Measurements from ENCODE around the gene MAPKAPK2.
"Not testable (repeated sequence)": the region's sequence is repeated elsewhere in the genome, so short reads cannot be mapped to it uniquely, and the experiment has no call there.

The MAPKAPK2 gene

GRCh38 chr1:206768472-206769303 lies 84.0 kb downstream of the MAPKAPK2 start:
- peaks cover 3% of the 10 kb centered on the region for H3K27me3 ChIP-seq (ENCODE audit: control insufficient read depth, insufficient read depth, low read length)
- H3K4me3 ChIP-seq (ENCODE audit: low read length) = no peak overlapping the region
- H3K9ac ChIP-seq (ENCODE audit: low read length) = no peak overlapping the region
- no peaks in the 10 kb centered on the region for H3K9me3 ChIP-seq (ENCODE audit: control insufficient read depth, low read length)
- no peaks in the 10 kb centered on the region for H3K36me3 ChIP-seq (ENCODE audit: control insufficient read depth, insufficient read depth, low read length)
- peaks cover 3% of the 10 kb centered on the region for H3K4me1 ChIP-seq (ENCODE audit: control insufficient read depth, insufficient read depth, low read length)

GRCh38 chr1:206769304-206769731 lies 84.6 kb downstream of the MAPKAPK2 start:
- Histone ChIP-seq H3K9ac (ENCODE audit: low read length) (no peak overlapping the region), H3K36me3 (ENCODE audit: control insufficient read depth, insufficient read depth, low read length) (no peaks in the 10 kb centered on the region), H3K27me3 (ENCODE audit: control insufficient read depth, insufficient read depth, low read length) (peaks cover 10% of the 10 kb centered on the region), H3K4me3 (ENCODE audit: low read length) (no peak overlapping the region), H3K9me3 (ENCODE audit: control insufficient read depth, low read length) (no peaks in the 10 kb centered on the region), H3K4me1 (ENCODE audit: control insufficient read depth, insufficient read depth, low read length) (peaks cover 3% of the 10 kb centered on the region)

DNA sequence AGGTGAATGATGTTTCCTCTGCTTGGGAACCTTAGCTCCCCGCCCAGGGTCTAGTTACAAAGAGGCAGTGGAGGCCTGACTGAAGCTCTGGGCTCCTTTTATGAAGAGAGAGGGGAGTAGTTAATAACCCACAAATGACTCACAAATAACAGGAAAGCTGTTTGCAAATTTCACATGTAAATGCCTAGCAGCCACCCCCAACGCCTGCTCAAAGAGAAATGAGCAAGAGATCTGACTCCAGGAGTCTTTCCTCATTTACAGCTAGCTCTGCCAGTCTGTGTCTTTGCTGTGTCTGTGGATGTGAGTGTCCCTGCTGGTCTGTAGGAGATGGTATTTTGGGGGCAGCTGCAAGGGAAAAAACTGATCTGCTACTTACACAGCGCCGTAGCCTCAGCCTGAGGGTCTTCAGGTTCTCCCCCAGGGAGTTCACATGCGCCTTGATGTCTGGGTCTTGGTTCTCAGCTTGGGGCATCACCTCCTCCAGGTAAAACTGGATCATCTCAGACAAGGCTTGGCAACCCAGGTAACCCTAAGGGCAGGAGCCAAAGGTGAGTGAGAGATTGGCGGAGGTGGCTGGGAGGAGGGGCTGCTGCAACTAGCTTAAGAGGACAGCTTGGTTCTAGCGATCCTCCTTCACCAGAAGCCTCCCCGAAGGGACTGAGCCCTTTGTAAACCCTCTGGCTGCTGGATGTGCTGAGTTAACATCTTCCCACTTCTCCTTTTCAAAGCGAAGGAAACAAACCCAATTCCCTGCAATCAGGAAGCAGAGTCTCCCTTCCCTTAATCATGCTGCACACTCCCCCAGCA lies 86.0 kb downstream of the MAPKAPK2 start, which contains the start of gene IL19:
Gene IL19, plus strand, starts transcription at position 243 of the 807 bp plus-strand sequence. CDS start 65,890 bp downstream, outside the sequence.
- Histone ChIP-seq H3K9ac (ENCODE audit: low read length) (no peak within 1 kb of the TSS), H3K27me3 (ENCODE audit: control insufficient read depth, insufficient read depth, low read length) (peaks cover 20% of the 10 kb centered on the region), H3K36me3 (ENCODE audit: control insufficient read depth, insufficient read depth, low read length) (no peaks in the 10 kb centered on the region), H3K4me1 (ENCODE audit: control insufficient read depth, insufficient read depth, low read length) (peaks cover 3% of the 10 kb centered on the region), H3K4me3 (ENCODE audit: low read length) (no peak within 1 kb of the TSS), H3K9me3 (ENCODE audit: control insufficient read depth, low read length) (no peaks in the 10 kb centered on the region)

DNA sequence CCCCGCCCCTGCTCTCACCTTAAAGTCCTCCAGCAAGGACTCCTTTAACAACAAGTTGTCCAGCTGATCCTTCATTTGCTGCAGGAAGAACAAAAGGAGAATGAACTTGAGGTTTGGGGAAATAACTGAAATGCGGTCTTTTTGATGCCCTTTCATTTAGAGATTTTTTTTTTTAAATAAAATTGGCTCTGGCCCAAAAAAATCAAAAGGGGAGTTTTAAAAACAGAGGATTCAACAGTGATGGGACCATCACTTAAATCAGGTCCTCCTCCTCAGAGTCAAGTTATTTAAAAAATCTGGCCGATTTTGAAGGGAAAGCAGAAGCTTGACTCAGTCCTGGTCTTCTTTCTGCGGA lies 86.6 kb downstream of the MAPKAPK2 start:
- Histone ChIP-seq H3K4me3 (ENCODE audit: low read length) (no peak overlapping the region), H3K36me3 (ENCODE audit: control insufficient read depth, insufficient read depth, low read length) (no peaks in the 10 kb centered on the region), H3K27me3 (ENCODE audit: control insufficient read depth, insufficient read depth, low read length) (peaks cover 20% of the 10 kb centered on the region), H3K4me1 (ENCODE audit: control insufficient read depth, insufficient read depth, low read length) (peaks cover 3% of the 10 kb centered on the region), H3K9me3 (ENCODE audit: control insufficient read depth, low read length) (no peaks in the 10 kb centered on the region), H3K9ac (ENCODE audit: low read length) (no peak overlapping the region)

GRCh38 chr1:206772243-206772937 lies 87.7 kb downstream of the MAPKAPK2 start, which contains the start of gene IL10:
Gene IL10 (minus strand): TSS chr1:206772494. CDS start chr1:206772435, 59 bp downstream.
- Histone ChIP-seq H3K36me3 (ENCODE audit: control insufficient read depth, insufficient read depth, low read length) (no peaks in the 10 kb centered on the region), H3K9ac (ENCODE audit: low read length) (no peak within 1 kb of the TSS), H3K4me3 (ENCODE audit: low read length) (no peak within 1 kb of the TSS), H3K27me3 (ENCODE audit: control insufficient read depth, insufficient read depth, low read length) (peaks cover 20% of the 10 kb centered on the region), H3K9me3 (ENCODE audit: control insufficient read depth, low read length) (no peaks in the 10 kb centered on the region), H3K4me1 (ENCODE audit: control insufficient read depth, insufficient read depth, low read length) (no peaks in the 10 kb centered on the region)

DNA sequence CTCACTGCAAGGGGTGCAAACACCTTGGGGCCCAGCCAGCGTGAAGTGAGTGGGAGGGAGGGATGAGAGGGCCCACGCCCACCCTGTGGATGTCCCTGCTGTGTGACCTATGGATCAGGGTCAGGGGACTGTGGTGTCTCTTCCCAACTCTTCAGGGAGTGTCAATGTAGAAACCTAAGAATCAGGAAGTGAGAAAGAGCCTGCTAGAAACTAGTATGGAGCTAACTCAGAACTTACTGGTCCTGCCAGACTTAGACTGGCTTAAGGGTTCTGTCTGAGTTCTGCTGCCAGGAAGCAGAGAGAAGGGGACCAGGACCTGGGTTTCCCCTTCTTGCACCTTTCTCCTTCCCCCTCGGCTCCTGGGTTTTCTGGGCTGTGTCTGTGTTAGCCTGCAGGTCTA lies 89.4 kb downstream of the MAPKAPK2 start:
- no peaks in the 10 kb centered on the region for H3K36me3 ChIP-seq (ENCODE audit: control insufficient read depth, insufficient read depth, low read length)
- no peaks in the 10 kb centered on the region for H3K4me1 ChIP-seq (ENCODE audit: control insufficient read depth, insufficient read depth, low read length)
- H3K4me3 ChIP-seq (ENCODE audit: low read length) = no peak overlapping the region
- H3K9me3 ChIP-seq (ENCODE audit: control insufficient read depth, low read length) = no peaks in the 10 kb centered on the region
- no peak overlapping the region for H3K9ac ChIP-seq (ENCODE audit: low read length)
- H3K27me3 ChIP-seq (ENCODE audit: control insufficient read depth, insufficient read depth, low read length) = peaks cover 23% of the 10 kb centered on the region

DNA sequence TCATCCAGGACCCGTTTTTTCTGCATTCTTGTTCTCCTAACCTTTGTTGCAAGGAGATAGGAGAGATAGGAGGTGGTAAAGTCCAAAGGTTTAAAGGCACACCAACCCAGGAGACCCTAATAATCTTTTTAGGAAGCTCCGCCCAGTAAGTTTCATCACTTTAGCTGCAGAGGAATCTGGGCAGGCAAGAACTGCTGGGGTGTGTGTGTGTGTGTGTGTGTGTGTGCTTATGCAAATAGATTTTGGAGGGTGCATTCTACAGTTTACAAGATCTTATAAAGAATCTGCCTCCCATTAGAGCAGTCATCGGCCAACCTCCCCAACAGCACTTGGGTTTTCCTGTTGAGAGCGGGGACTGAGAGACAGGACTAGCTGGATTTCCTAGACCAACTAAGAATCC lies 91.5 kb downstream of the MAPKAPK2 start:
- Histone ChIP-seq H3K4me3 (ENCODE audit: low read length) (no peak overlapping the region), H3K36me3 (ENCODE audit: control insufficient read depth, insufficient read depth, low read length) (no peaks in the 10 kb centered on the region), H3K9me3 (ENCODE audit: control insufficient read depth, low read length) (no peaks in the 10 kb centered on the region), H3K9ac (ENCODE audit: low read length) (no peak overlapping the region), H3K4me1 (ENCODE audit: control insufficient read depth, insufficient read depth, low read length) (no peaks in the 10 kb centered on the region), H3K27me3 (ENCODE audit: control insufficient read depth, insufficient read depth, low read length) (peaks cover 23% of the 10 kb centered on the region)

GRCh38 chr1:206778031-206778430 lies 93.3 kb downstream of the MAPKAPK2 start:
- H3K9me3 ChIP-seq (ENCODE audit: control insufficient read depth, low read length) = no peaks in the 10 kb centered on the region
- H3K9ac ChIP-seq (ENCODE audit: low read length) = no peak overlapping the region
- H3K4me1 ChIP-seq (ENCODE audit: control insufficient read depth, insufficient read depth, low read length) = no peaks in the 10 kb centered on the region
- H3K36me3 ChIP-seq (ENCODE audit: control insufficient read depth, insufficient read depth, low read length) = no peaks in the 10 kb centered on the region
- H3K4me3 ChIP-seq (ENCODE audit: low read length) = no peak overlapping the region
- H3K27me3 ChIP-seq (ENCODE audit: control insufficient read depth, insufficient read depth, low read length) = peaks cover 27% of the 10 kb centered on the region

- peaks cover 21% of the 10 kb centered on the region for H3K27me3 ChIP-seq (ENCODE audit: control insufficient read depth, insufficient read depth, low read length)
- not testable (repeated sequence) for H3K4me3 ChIP-seq (ENCODE audit: low read length); H3K36me3 ChIP-seq (ENCODE audit: control insufficient read depth, insufficient read depth, low read length); H3K9ac ChIP-seq (ENCODE audit: low read length); H3K4me1 ChIP-seq (ENCODE audit: control insufficient read depth, insufficient read depth, low read length); H3K9me3 ChIP-seq (ENCODE audit: control insufficient read depth, low read length)
These were observed 94.2 kb downstream of the MAPKAPK2 start for GRCh38 chr1:206778911-206779310.

GRCh38 chr1:206779638-206780037 lies 94.9 kb downstream of the MAPKAPK2 start:
- Histone ChIP-seq H3K36me3 (ENCODE audit: control insufficient read depth, insufficient read depth, low read length) (no peaks in the 10 kb centered on the region), H3K9ac (ENCODE audit: low read length) (no peak overlapping the region), H3K9me3 (ENCODE audit: control insufficient read depth, low read length) (no peaks in the 10 kb centered on the region), H3K4me1 (ENCODE audit: control insufficient read depth, insufficient read depth, low read length) (no peaks in the 10 kb centered on the region), H3K27me3 (ENCODE audit: control insufficient read depth, insufficient read depth, low read length) (peaks cover 14% of the 10 kb centered on the region), H3K4me3 (ENCODE audit: low read length) (no peak overlapping the region)

- no peak overlapping the region for H3K4me3 ChIP-seq (ENCODE audit: low read length)
- no peaks in the 10 kb centered on the region for H3K9me3 ChIP-seq (ENCODE audit: control insufficient read depth, low read length)
- no peak overlapping the region for H3K9ac ChIP-seq (ENCODE audit: low read length)
- H3K36me3 ChIP-seq (ENCODE audit: control insufficient read depth, insufficient read depth, low read length) = no peaks in the 10 kb centered on the region
- H3K4me1 ChIP-seq (ENCODE audit: control insufficient read depth, insufficient read depth, low read length) = no peaks in the 10 kb centered on the region
- H3K27me3 ChIP-seq (ENCODE audit: control insufficient read depth, insufficient read depth, low read length) = peaks cover 7% of the 10 kb centered on the region
These were observed 97.7 kb downstream of the MAPKAPK2 start for GRCh38 chr1:206782448-206782847.

GRCh38 chr1:206783506-206783905 lies 98.8 kb downstream of the MAPKAPK2 start:
- Histone ChIP-seq H3K9ac (ENCODE audit: low read length) (no peak overlapping the region), H3K4me3 (ENCODE audit: low read length) (no peak overlapping the region), H3K4me1 (ENCODE audit: control insufficient read depth, insufficient read depth, low read length) (no peaks in the 10 kb centered on the region), H3K27me3 (ENCODE audit: control insufficient read depth, insufficient read depth, low read length) (peaks cover 7% of the 10 kb centered on the region), H3K9me3 (ENCODE audit: control insufficient read depth, low read length) (no peaks in the 10 kb centered on the region), H3K36me3 (ENCODE audit: control insufficient read depth, insufficient read depth, low read length) (no peaks in the 10 kb centered on the region)
